Spleen (tissue), 11 donors: ENCODE results near the gene ARID1A. TPM values are rescaled to one million over a fixed set of nuclear protein-coding genes. Genes with fewer than 3 reads are reported as not detected.

ENCODE experiments used
- DNase-seq: peaks from one replicate; pipeline ENCODE4 v3.0.0-alpha.2; 2020
- H3K27ac ChIP-seq, 8 donors: fragments of 200-600 bp; sonication (generic) in 7 of 8; 1 replicate in 4 of 8; 2 replicates in 4 of 8; pipeline versions ENCODE4 v1.5.0 to v1.8.0; 2016 to 2021; ENCODE audit warnings: inconsistent platforms in 4 of 8, mild to moderate bottlenecking in 4 of 8, moderate library complexity in 1 of 8
- H3K27me3 ChIP-seq, 7 donors: fragments of 200-600 bp; sonication (generic) in 6 of 7; replicated peaks in 1 of 7; 1 replicate in 4 of 7; 2 replicates in 3 of 7; pipeline versions ENCODE4 v1.5.0 to v1.8.0; 2016 to 2021; ENCODE audit warnings: inconsistent platforms in 3 of 7, mild to moderate bottlenecking in 1 of 7
- H3K36me3 ChIP-seq, 6 donors: fragments of 200-600 bp; sonication (generic) in 5 of 6; 1 replicate in 4 of 6; 2 replicates in 2 of 6; pipeline versions ENCODE4 v1.5.0 to v1.8.0; 2016 to 2021; ENCODE audit warnings: inconsistent platforms in 2 of 6
- H3K4me1 ChIP-seq, 6 donors: fragments of 200-600 bp; sonication (generic) in 5 of 6; 1 replicate in 3 of 6; 2 replicates in 3 of 6; pipeline versions ENCODE4 v1.5.0 to v1.8.0; 2016 to 2021; ENCODE audit warnings: inconsistent platforms in 3 of 6
- H3K4me3 ChIP-seq, 8 donors: fragments of 200-600 bp; sonication (generic) in 7 of 8; 1 replicate in 4 of 8; 2 replicates in 4 of 8; pipeline versions ENCODE4 v1.5.0 to v1.8.0; 2016 to 2021; ENCODE audit warnings: inconsistent platforms in 4 of 8, mild to moderate bottlenecking in 4 of 8, moderate library complexity in 2 of 8
- H3K9me3 ChIP-seq, 8 donors: fragments of 200-600 bp; sonication (generic) in 7 of 8; 1 replicate in 4 of 8; 2 replicates in 4 of 8; pipeline versions ENCODE4 v1.5.0 to v1.8.0; 2016 to 2021; ENCODE audit warnings: inconsistent platforms in 4 of 8
- CTCF ChIP-seq, 11 experiments: fragments of 200-600 bp in 7 of 11; fragments of 450-650 bp in 4 of 11; sonication (generic) in 4 of 11; IDR thresholded peaks in 8 of 11; conservative IDR thresholded peaks in 3 of 11; 1 replicate in 7 of 11; 2 replicates in 4 of 11; pipeline versions ENCODE4 v1.4.0 to v1.8.0; 2016 to 2021; ENCODE audit warnings: antibody characterized with exemption in 11 of 11, inconsistent platforms in 4 of 11, mild to moderate bottlenecking in 1 of 11
- POLR2A ChIP-seq, 3 donors: fragments of 450-650 bp; IDR thresholded peaks; one replicate each; pipeline ENCODE4 v1.5.1; 2017; ENCODE audit warnings: antibody characterized with exemption in 3 of 3, mild to moderate bottlenecking in 1 of 3
- POLR2AphosphoS5 ChIP-seq, 3 donors: sonication (generic); formaldehyde crosslinking; IDR thresholded peaks; one replicate each; pipeline ENCODE4 v1.5.1; 2017; ENCODE audit warnings: antibody characterized with exemption in 3 of 3
- WGBS, 5 donors: extraction: QIAGEN DNeasy Blood & Tissue Kit in 3 of 5; methylation state at CpG; one replicate each; pipeline versions ENCODE4 v1.1.5 to v1.1.7; 2013 to 2018; 5-methylcytosine and 5-hydroxymethylcytosine counted together
- intact Hi-C: fragments of 100-400 bp; cut with DNase I; formaldehyde crosslinking; loops from one replicate; pipeline ENCODE4 v1.15.0; 2023; ENCODE audit warnings: low total_unique reads
- polyA plus RNA-seq, 3 donors: library from polyadenylated mRNA; stranded (reverse); fragments of 200-250 nt; gene quantifications; one replicate each; pipeline ENCODE4 v1.2.1, GENCODE V29; 2013
- total RNA-seq, 7 donors: library from RNA; depleted of rRNA in 3 of 7; stranded (reverse); fragments of >200 nt in 3 of 7; fragmentation: NEBNext Ultra II Directional in 4 of 7; extraction: Animal tissue kit (Norgen Biotek cat#: 25700) in 4 of 7; gene quantifications; one replicate each; pipeline versions ENCODE4 v1.1.0 to v1.2.1, GENCODE V29; 2016 to 2021
- donor health status: healthy with polysubstance abuse.
- donor health status: DM: no; HTN: no; CAD: no; lungs with moderate emphysema.
- donor health status: DM: no; HTN: no; CAD: no.
- donor health status: Bipolar disorder and iron deficiency.
- donor health status: healthy.
- donor health status: DM: no; HTN: no; CAD: no.
- donor health status: DM: yes; HTN: yes; CAD: no.

ARID1A gene
- total and polyA plus RNA-seq, 10 donors = 9.8 to 121 (median 91.8) TPM

DNA sequence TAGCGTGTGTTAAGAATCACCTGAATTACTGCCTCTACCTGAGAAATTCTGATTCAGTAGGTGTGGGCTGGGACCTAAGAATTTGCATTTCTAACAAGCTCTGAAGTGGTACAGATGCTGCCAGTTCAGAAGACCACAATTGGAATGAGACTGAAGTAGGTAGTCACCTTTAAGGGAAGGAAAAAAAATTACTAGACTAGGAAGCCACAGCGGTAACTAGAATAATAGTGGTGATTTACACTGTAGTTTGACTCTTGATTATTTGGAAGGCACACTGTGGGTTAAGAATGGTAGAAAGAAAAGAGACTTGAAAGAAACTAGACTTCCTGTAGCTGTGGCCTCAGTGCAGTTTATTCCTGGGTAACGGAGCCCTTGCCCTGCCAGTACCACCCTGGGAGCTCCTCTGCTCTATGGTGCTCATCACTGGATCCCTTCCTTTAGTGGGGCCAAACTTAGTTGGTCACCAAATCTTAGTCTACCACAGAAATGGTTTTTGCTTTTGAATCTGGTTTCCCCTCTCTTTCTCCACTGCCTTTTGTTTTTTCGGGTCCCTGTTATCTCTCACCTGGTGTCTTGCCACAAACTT lies 43.6 kb downstream of the ARID1A start:
- intact Hi-C loops = no loop called here
- no peak for DNase-seq
- 50 to 59% (median 57%) methylated on average over 4 of the region's 4 CpGs for WGBS, 5 donors
- peaks cover 2 to 87% (median 58%) of the 10 kb centered on the region in 6 donors for H3K36me3 ChIP-seq
- no peak for TF ChIP-seq CTCF (IDR thresholded peaks at IDR 0.05 in 8 of 11, conservative IDR thresholded peaks at IDR 0.05 in 3 of 11)
- no peak for TF ChIP-seq POLR2A (IDR thresholded peaks at IDR 0.05)
- TF ChIP-seq POLR2AphosphoS5 (IDR thresholded peaks at IDR 0.05) = no peak
- H3K27ac ChIP-seq = peak overlapping the region in 7 of 8 donors; percentile 9 to 94 (median 90)
- no peak overlapping the region for H3K4me3 ChIP-seq
- no peaks in the 10 kb centered on the region for H3K9me3 ChIP-seq
- peaks cover 38 to 92% (median 73%) of the 10 kb centered on the region in 6 donors for H3K4me1 ChIP-seq
- no peaks in the 10 kb centered on the region for H3K27me3 ChIP-seq

- Histone ChIP-seq H3K36me3 (peaks cover 2 to 83% (median 51%) of the 10 kb centered on the region in 6 donors), H3K27ac (peak overlapping the region in 7 of 8 donors; percentile 9 to 94 (median 90))
- no peak for TF ChIP-seq POLR2A (IDR thresholded peaks at IDR 0.05)
- no peak for TF ChIP-seq POLR2AphosphoS5 (IDR thresholded peaks at IDR 0.05)
- no peak for TF ChIP-seq CTCF (IDR thresholded peaks at IDR 0.05 in 8 of 11, conservative IDR thresholded peaks at IDR 0.05 in 3 of 11)
Observed at GRCh38 chr1:26740023-26740634, 44.3 kb downstream of the ARID1A start.

GRCh38 chr1:26740952-26741351 lies 45.1 kb downstream of the ARID1A start:
- intact Hi-C loops = loop anchor here (10.0 kb wide), 1 partner anchor 46 kb away; the partner anchor contains the start of gene ARID1A
- Histone ChIP-seq H3K4me1 (peaks cover 49 to 92% (median 80%) of the 10 kb centered on the region in 6 donors), H3K27ac (peak overlapping the region in 6 of 8 donors; percentile 51 to 94 (median 90))

More at GRCh38 chr1:26740023-26740634, 44.3 kb downstream of the ARID1A start:
- no peak for DNase-seq
- Histone ChIP-seq H3K27me3 (no peaks in the 10 kb centered on the region), H3K4me3 (no peak overlapping the region), H3K4me1 (peaks cover 45 to 92% (median 74%) of the 10 kb centered on the region in 6 donors), H3K9me3 (no peaks in the 10 kb centered on the region)
- intact Hi-C loops = loop anchor here (10.0 kb wide), 1 partner anchor 45 kb away; the partner anchor contains the start of gene ARID1A
- WGBS, 5 donors = 84 to 91% (median 88%) methylated on average over 3 of the region's 3 CpGs

More at GRCh38 chr1:26740952-26741351, 45.1 kb downstream of the ARID1A start:
- Histone ChIP-seq H3K27me3 (no peaks in the 10 kb centered on the region), H3K9me3 (no peaks in the 10 kb centered on the region), H3K36me3 (peaks cover 0 to 83% (median 43%) of the 10 kb centered on the region in 6 donors), H3K4me3 (no peak overlapping the region)
- no peak for DNase-seq
- 75 to 85% (median 79%) methylated on average over 5 of the region's 5 CpGs for WGBS, 5 donors
- TF ChIP-seq POLR2AphosphoS5 (IDR thresholded peaks at IDR 0.05) = no peak
- TF ChIP-seq CTCF (IDR thresholded peaks at IDR 0.05 in 8 of 11, conservative IDR thresholded peaks at IDR 0.05 in 3 of 11) = no peak
- no peak for TF ChIP-seq POLR2A (IDR thresholded peaks at IDR 0.05)
